Esophagus squamous epithelium (tissue), 5 donors: ENCODE measurements around the gene KIF13A. TPM values are rescaled to one million over a fixed set of nuclear protein-coding genes. Genes with fewer than 3 reads are reported as not detected.

Source experiments
- DNase-seq: peaks from one replicate; lab custom pipeline; 2025; lab: John Stamatoyannopoulos, UW
- H3K27ac ChIP-seq, 4 donors: fragments of 200-600 bp; sonication (generic); one replicate each; pipeline ENCODE4 v1.5.1; 2016 to 2019; ENCODE audit warnings: mild to moderate bottlenecking in 1 of 4
- H3K27me3 ChIP-seq, 4 donors: fragments of 200-600 bp; sonication (generic); 1 replicate in 3 of 4; 2 replicates in 1 of 4; pipeline versions ENCODE4 v1.5.1 to v1.6.0; 2017 to 2021; ENCODE audit warnings: antibody characterized with exemption in 1 of 4
- H3K36me3 ChIP-seq, 3 donors: fragments of 200-600 bp; sonication (generic); one replicate each; pipeline ENCODE4 v1.5.1; 2016 to 2019
- H3K4me1 ChIP-seq, 3 donors: fragments of 200-600 bp; sonication (generic); one replicate each; pipeline ENCODE4 v1.5.1; 2017 to 2019
- H3K4me3 ChIP-seq, 4 donors: fragments of 200-600 bp; sonication (generic); 1 replicate in 3 of 4; 2 replicates in 1 of 4; pipeline ENCODE4 v1.5.1; 2016 to 2019; ENCODE audit warnings: mild to moderate bottlenecking in 2 of 4, moderate library complexity in 1 of 4
- H3K9me3 ChIP-seq, 3 donors: fragments of 200-600 bp; sonication (generic); one replicate each; pipeline ENCODE4 v1.5.1; 2016 to 2019
- CTCF ChIP-seq, 6 experiments: fragments of 450-650 bp in 4 of 6; fragments of 200-600 bp in 2 of 6; sonication (generic) in 2 of 6; IDR thresholded peaks; one replicate each; pipeline ENCODE4 v1.5.1; 2016 to 2019; ENCODE audit warnings: antibody characterized with exemption in 6 of 6, mild to moderate bottlenecking in 4 of 6, moderate library complexity in 4 of 6
- POLR2A ChIP-seq, 4 donors: fragments of 450-650 bp; IDR thresholded peaks; one replicate each; pipeline ENCODE4 v1.6.1; 2017; ENCODE audit warnings: antibody characterized with exemption in 4 of 4, mild to moderate bottlenecking in 4 of 4, moderate library complexity in 3 of 4
- WGBS, 2 donors: methylation state at CpG; one replicate each; pipeline ENCODE4 v1.1.5; 2018; 5-methylcytosine and 5-hydroxymethylcytosine counted together
- intact Hi-C: fragments of 100-400 bp; cut with DNase I; formaldehyde crosslinking; loops from one replicate; pipeline ENCODE4 v1.15.0; 2022
- total RNA-seq, 4 donors: library from RNA; depleted of rRNA; stranded (reverse); fragments of >200 nt; gene quantifications; one replicate each; pipeline ENCODE4 v1.1.0, GENCODE V29; 2016
- donor health status: DM: yes; HTN: yes; CAD: no.

Gene KIF13A
- total RNA-seq, 4 donors from 2014 or later = 18.7 to 34.5 (median 25.0) TPM

DNA sequence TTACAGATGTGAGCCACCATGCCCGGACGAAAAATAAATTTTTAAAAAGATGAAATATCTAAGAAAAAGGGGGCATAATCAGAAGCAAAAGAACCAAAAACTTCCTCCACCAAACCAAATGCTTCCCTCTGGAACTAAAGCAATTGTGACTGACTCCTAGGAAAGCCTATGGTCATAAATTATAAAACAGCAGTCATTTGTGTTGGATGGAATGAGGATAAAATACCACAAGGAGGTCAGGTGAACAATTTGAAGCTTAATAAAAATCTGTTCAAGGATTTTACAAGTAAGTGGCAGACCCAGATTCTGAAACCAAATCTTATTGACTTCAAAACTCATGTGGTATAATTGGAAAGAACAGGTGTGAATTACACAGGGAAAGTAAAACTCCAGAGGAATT, 114.5 kb downstream of the KIF13A start:
- WGBS, 2 donors = 94 to 100% methylated on average over 2 of the region's 2 CpGs
- intact Hi-C loops = no loop called here
- Histone ChIP-seq H3K27me3 (no peaks in the 10 kb centered on the region), H3K4me3 (no peak overlapping the region), H3K36me3 (no peaks in the 10 kb centered on the region), H3K27ac (no peak overlapping the region), H3K4me1 (peaks cover 15 to 64% (median 29%) of the 10 kb centered on the region in 3 donors), H3K9me3 (no peaks in the 10 kb centered on the region)
- no peak for DNase-seq
- TF ChIP-seq POLR2A (IDR thresholded peaks at IDR 0.05) (no peak), CTCF (IDR thresholded peaks at IDR 0.05) (no peak)

GRCh38 chr6:17871836-17872235, 115.6 kb downstream of the KIF13A start:
- H3K27me3 ChIP-seq = no peaks in the 10 kb centered on the region
- H3K36me3 ChIP-seq = no peaks in the 10 kb centered on the region
- no peak for TF ChIP-seq CTCF (IDR thresholded peaks at IDR 0.05)
- DNase-seq = no peak
- no peaks in the 10 kb centered on the region for H3K9me3 ChIP-seq
- H3K4me3 ChIP-seq = no peak overlapping the region
- WGBS, 2 donors = 52 to 77% methylated on average over 3 of the region's 3 CpGs
- intact Hi-C loops = no loop called here
- peak overlapping the region in 1 of 4 donors; percentile 2 for H3K27ac ChIP-seq
- peaks cover 14 to 64% (median 24%) of the 10 kb centered on the region in 3 donors for H3K4me1 ChIP-seq

DNA sequence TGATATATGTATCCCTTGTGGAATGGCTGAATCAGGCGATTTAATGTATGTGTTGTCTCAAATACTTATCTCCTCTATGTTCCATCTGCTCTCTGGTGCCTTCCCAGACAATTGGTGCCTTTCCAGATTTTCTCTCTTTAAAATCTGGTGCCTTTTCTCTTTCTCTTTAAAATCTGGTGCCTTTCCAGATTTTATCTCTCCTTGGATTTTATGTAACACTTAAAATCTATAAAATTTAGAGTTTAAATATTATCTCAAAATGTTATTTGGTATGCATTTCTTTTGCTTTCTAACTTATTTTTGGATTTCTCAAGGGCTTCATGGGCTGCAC, 116.3 kb downstream of the KIF13A start:
- Histone ChIP-seq H3K4me1 (peaks cover 18 to 64% (median 19%) of the 10 kb centered on the region in 3 donors), H3K27ac (no peak overlapping the region), H3K36me3 (no peaks in the 10 kb centered on the region), H3K27me3 (no peaks in the 10 kb centered on the region), H3K9me3 (no peaks in the 10 kb centered on the region), H3K4me3 (no peak overlapping the region)
- no peak for DNase-seq
- intact Hi-C loops = no loop called here
- WGBS, 2 donors = 91% methylated on average over 1 of the region's 1 CpG
- TF ChIP-seq CTCF (IDR thresholded peaks at IDR 0.05) (no peak), POLR2A (IDR thresholded peaks at IDR 0.05) (no peak)

DNA sequence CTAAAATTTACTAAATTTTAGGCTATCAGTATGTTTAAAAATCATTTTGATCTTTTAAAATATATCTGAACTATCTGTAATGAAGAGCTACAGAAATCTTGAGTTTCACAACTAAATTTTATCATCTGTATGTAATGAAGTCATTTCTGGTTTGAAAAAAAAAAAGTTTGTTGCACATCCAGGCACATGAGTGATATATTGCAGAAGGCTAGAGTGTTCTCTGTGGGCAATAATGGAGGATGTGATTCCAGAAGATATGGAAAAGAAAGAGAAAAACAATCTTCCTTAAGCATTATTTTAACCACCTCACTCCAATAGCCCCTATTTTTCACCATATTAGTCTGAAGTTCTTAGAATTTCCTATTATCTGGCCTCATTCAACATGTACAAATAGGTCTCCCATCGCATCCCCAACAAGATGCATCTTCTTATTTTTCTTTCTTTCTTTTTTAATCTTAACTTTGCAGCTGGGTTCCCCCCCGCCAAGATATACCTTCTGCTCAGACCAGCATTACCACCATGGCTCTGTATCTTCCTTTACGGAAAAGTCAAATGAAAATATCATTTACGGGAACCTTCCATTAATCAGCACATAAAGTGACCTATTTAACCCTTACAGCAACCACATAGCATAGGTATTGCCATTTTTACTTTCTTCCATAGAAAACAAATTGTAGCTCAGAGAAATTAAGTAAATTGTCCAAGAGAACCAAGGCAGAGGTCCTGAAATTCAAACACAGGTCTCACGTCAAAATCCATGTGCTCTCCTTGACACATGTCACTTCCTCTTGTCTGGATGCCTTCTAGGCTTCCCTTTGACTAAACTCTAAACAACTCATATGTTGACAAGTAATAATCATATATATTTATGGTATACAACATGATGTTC, 116.9 kb downstream of the KIF13A start:
- WGBS, 2 donors = 76 to 82% methylated on average over 5 of the region's 5 CpGs
- intact Hi-C loops = no loop called here

More for the DNA sequence above, 116.9 kb downstream of the KIF13A start:
- H3K4me1 ChIP-seq = peaks cover 21 to 64% (median 24%) of the 10 kb centered on the region in 3 donors
- no peak overlapping the region for H3K4me3 ChIP-seq
- H3K9me3 ChIP-seq = no peaks in the 10 kb centered on the region
- no peaks in the 10 kb centered on the region for H3K36me3 ChIP-seq
- no peaks in the 10 kb centered on the region for H3K27me3 ChIP-seq
- DNase-seq = no peak
- no peak for TF ChIP-seq CTCF (IDR thresholded peaks at IDR 0.05)
- TF ChIP-seq POLR2A (IDR thresholded peaks at IDR 0.05) = no peak
- no peak overlapping the region for H3K27ac ChIP-seq
